ENCODE data around the gene SERINC5.

Gene SERINC5

DNA sequence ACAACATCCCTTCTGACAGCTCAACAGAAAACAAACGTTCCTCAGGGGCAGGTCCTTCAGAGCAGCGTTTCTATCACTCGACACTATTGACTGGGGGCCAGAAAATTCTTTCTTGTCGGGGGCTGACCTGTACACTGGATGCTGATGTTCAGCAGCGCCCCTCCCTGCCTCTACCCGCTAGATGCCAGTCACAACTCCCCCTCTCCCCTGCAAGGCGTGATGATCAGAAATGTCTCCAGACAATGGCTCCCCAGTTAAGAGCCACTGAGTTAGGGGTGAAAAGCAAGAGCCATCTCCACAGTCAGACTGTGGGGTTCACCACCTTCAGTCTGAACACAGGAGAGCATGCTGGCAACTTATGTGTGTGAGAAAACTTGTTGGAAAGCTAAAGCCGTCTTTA, 39.8 kb downstream of the SERINC5 start:
- no peak overlapping the region for H3K4me3 ChIP-seq (ENCODE audit: low read depth, low read length)
- no peak for DNase-seq (ENCODE audit: low read depth)
- no peak for TF ChIP-seq MYC (IDR thresholded peaks at IDR 0.05; ENCODE audit: low read depth, low read length)
- TF ChIP-seq, protein P1, sequence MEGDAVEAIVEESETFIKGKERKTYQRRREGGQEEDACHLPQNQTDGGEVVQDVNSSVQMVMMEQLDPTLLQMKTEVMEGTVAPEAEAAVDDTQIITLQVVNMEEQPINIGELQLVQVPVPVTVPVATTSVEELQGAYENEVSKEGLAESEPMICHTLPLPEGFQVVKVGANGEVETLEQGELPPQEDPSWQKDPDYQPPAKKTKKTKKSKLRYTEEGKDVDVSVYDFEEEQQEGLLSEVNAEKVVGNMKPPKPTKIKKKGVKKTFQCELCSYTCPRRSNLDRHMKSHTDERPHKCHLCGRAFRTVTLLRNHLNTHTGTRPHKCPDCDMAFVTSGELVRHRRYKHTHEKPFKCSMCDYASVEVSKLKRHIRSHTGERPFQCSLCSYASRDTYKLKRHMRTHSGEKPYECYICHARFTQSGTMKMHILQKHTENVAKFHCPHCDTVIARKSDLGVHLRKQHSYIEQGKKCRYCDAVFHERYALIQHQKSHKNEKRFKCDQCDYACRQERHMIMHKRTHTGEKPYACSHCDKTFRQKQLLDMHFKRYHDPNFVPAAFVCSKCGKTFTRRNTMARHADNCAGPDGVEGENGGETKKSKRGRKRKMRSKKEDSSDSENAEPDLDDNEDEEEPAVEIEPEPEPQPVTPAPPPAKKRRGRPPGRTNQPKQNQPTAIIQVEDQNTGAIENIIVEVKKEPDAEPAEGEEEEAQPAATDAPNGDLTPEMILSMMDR (IDR thresholded peaks at IDR 0.05; ENCODE audit: low read depth, low read length), result no peak
- TF ChIP-seq POLR2A (IDR thresholded peaks at IDR 0.05; ENCODE audit: extremely low read depth, insufficient read length), result no peak
- TF ChIP-seq, protein P2, sequence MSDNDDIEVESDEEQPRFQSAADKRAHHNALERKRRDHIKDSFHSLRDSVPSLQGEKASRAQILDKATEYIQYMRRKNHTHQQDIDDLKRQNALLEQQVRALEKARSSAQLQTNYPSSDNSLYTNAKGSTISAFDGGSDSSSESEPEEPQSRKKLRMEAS (IDR thresholded peaks at IDR 0.05; ENCODE audit: low read depth, low read length), result no peak

DNA sequence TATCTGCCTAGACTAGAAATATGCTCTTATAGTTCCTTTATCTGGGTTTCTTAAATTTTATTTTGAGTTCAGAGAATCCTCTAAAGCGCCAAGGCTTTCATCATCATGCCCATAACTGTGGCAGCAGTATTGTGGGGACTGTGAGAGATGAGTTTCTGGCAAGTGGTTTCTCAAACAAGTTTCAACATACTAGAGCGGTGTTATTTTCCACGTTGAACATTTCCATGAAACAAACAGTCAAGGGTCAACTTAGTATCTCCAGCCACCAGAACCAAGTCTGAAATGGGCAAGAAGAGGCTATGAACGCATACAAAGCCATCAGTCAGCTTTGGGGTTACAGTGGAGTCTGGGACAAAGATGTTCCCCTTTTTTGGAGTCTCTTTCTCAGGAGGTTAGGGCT, 40.3 kb downstream of the SERINC5 start:
- H3K4me3 ChIP-seq (ENCODE audit: low read depth, low read length), result no peak overlapping the region
- peak; percentile 29 for DNase-seq (ENCODE audit: low read depth)
- TF ChIP-seq POLR2A (IDR thresholded peaks at IDR 0.05; ENCODE audit: extremely low read depth, insufficient read length) (no peak), MYC (IDR thresholded peaks at IDR 0.05; ENCODE audit: low read depth, low read length) (no peak)
- TF ChIP-seq, protein P1 (IDR thresholded peaks at IDR 0.05; ENCODE audit: low read depth, low read length), result no peak
- TF ChIP-seq, protein P2 (IDR thresholded peaks at IDR 0.05; ENCODE audit: low read depth, low read length), result no peak

DNA sequence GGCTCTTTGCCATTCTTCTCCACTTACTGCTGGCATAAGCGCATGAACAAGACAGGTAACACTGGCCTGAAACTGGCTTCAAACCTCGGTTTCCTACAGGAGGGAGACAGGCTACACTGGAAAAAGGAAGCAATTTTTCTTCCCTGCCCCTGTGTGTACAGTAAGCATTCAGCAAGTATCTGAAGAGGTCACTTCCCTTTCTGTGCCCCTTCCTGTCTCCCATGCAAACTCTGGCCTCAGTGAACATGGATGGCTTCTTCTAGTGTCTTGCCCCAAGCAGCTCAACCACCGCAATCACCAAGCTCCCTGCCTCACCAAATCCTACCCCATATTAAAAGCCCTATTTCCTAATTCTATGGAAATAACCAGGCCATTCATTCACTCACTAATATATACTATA, 42.4 kb downstream of the SERINC5 start:
- DNase-seq (ENCODE audit: low read depth), result peak; percentile 70
- TF ChIP-seq POLR2A (IDR thresholded peaks at IDR 0.05; ENCODE audit: extremely low read depth, insufficient read length) (no peak), MYC (IDR thresholded peaks at IDR 0.05; ENCODE audit: low read depth, low read length) (no peak)
- TF ChIP-seq, protein P1 (IDR thresholded peaks at IDR 0.05; ENCODE audit: low read depth, low read length), result no peak
- TF ChIP-seq, protein P2 (IDR thresholded peaks at IDR 0.05; ENCODE audit: low read depth, low read length), result no peak
- no peak overlapping the region for H3K4me3 ChIP-seq (ENCODE audit: low read depth, low read length)

- DNase-seq (ENCODE audit: low read depth), result no peak
- H3K4me3 ChIP-seq (ENCODE audit: low read depth, low read length), result no peak overlapping the region
- no peak for TF ChIP-seq MYC (IDR thresholded peaks at IDR 0.05; ENCODE audit: low read depth, low read length)
- TF ChIP-seq POLR2A (IDR thresholded peaks at IDR 0.05; ENCODE audit: extremely low read depth, insufficient read length), result no peak
These were observed 43.6 kb downstream of the SERINC5 start for GRCh38 chr5:80212171-80212667.

DNA sequence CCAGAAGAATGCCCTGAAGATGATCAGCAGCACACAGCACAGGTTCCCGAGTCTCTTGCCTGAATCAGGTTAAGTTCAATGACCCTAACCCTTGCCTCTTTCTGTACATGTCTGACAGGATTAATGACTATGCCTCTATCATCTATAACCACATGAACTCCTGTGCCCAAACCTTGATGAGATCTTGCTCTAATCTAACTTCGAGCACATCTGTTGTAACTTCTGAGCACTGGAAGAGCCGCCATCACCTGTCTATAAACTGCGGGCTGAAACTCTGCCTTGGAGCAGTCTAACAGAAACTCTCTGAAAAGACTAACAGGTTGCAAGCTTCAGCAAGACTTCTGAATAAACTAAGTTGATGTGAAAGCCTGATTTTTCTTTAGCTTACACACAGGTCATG, 44.5 kb downstream of the SERINC5 start:
- TF ChIP-seq POLR2A (IDR thresholded peaks at IDR 0.05; ENCODE audit: extremely low read depth, insufficient read length), result no peak
- no peak for TF ChIP-seq MYC (IDR thresholded peaks at IDR 0.05; ENCODE audit: low read depth, low read length)
- TF ChIP-seq, protein P2 (IDR thresholded peaks at IDR 0.05; ENCODE audit: low read depth, low read length), result no peak
- TF ChIP-seq, protein P1 (IDR thresholded peaks at IDR 0.05; ENCODE audit: low read depth, low read length), result no peak
- no peak for DNase-seq (ENCODE audit: low read depth)
- H3K4me3 ChIP-seq (ENCODE audit: low read depth, low read length), result no peak overlapping the region

- H3K4me3 ChIP-seq (ENCODE audit: low read depth, low read length), result no peak overlapping the region
- DNase-seq (ENCODE audit: low read depth), result no peak
- TF ChIP-seq, protein P1 (IDR thresholded peaks at IDR 0.05; ENCODE audit: low read depth, low read length), result no peak
- TF ChIP-seq, protein P2 (IDR thresholded peaks at IDR 0.05; ENCODE audit: low read depth, low read length), result no peak
- TF ChIP-seq MYC (IDR thresholded peaks at IDR 0.05; ENCODE audit: low read depth, low read length), result no peak
- TF ChIP-seq POLR2A (IDR thresholded peaks at IDR 0.05; ENCODE audit: extremely low read depth, insufficient read length), result no peak
These were observed 45.8 kb downstream of the SERINC5 start for GRCh38 chr5:80210014-80210413.

Measured in NB4 (cell line).